Heart left ventricle (tissue), 13 donors: Measurements from ENCODE around the gene OTOF.

ENCODE experiments used
- POLR2A ChIP-seq, 2 donors: fragments of 450-650 bp; IDR thresholded peaks; one replicate each; pipeline ENCODE4 v1.6.1; 2017; ENCODE audit warnings: antibody characterized with exemption in 2 of 2, mild to moderate bottlenecking in 2 of 2, moderate library complexity in 2 of 2
- TF ChIP-seq, protein P1 (sequence below), 12 donors: fragments of 200-600 bp; sonication (generic) in 4 of 12; IDR thresholded peaks; one replicate each; pipeline versions ENCODE4 v1.5.0 to v1.8.0; 2018 to 2022; ENCODE audit warnings: antibody characterized with exemption in 12 of 12, mild to moderate bottlenecking in 5 of 12
- donor health status: ischemic (EF 13 %, LVEDD 7.1; RV severe dilation, severe dysfunction).
- donor health status: DM: no; HTN: yes; CAD: no.
- donor health status: DM: no; HTN: no; CAD: no.
- donor health status: ischemic (EF 25% LVEDD 6.9; RV normal size, moderate dysfunction).
- donor health status: ischemic (EF 25% LVEDD 5.7; RV mildly dilated, moderate dysfunction).
- donor health status: ischemic (EF 35%, LVEDD 5.7; RV mildly dilated, moderate dysfunction).
- donor health status: nonischemic (EF 11% LVEDD 7.7; RV severe dilation, severe dysfunction).
- donor health status: DM: yes; HTN: yes; CAD: no.
- donor health status: PGD.
- donor health status: ischemic (EF 29% LVEDD 5.4; RV normal size, mild dysfunction).
- donor health status: nonischemic (EF 23%, LVEDD 6.1; RV moderate dilation, normal function).

- TF ChIP-seq, protein P1, sequence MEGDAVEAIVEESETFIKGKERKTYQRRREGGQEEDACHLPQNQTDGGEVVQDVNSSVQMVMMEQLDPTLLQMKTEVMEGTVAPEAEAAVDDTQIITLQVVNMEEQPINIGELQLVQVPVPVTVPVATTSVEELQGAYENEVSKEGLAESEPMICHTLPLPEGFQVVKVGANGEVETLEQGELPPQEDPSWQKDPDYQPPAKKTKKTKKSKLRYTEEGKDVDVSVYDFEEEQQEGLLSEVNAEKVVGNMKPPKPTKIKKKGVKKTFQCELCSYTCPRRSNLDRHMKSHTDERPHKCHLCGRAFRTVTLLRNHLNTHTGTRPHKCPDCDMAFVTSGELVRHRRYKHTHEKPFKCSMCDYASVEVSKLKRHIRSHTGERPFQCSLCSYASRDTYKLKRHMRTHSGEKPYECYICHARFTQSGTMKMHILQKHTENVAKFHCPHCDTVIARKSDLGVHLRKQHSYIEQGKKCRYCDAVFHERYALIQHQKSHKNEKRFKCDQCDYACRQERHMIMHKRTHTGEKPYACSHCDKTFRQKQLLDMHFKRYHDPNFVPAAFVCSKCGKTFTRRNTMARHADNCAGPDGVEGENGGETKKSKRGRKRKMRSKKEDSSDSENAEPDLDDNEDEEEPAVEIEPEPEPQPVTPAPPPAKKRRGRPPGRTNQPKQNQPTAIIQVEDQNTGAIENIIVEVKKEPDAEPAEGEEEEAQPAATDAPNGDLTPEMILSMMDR (IDR thresholded peaks at IDR 0.05), result no peak
- no peak for TF ChIP-seq POLR2A (IDR thresholded peaks at IDR 0.05)
Observed at GRCh38 chr2:26487192-26487591, 9.3 kb upstream of the OTOF start.
